ENCODE results near the gene PSAP.
"Not testable (repeated sequence)": the region's sequence is repeated elsewhere in the genome, so short reads cannot be mapped to it uniquely, and the experiment has no call there.

Gene PSAP

DNA sequence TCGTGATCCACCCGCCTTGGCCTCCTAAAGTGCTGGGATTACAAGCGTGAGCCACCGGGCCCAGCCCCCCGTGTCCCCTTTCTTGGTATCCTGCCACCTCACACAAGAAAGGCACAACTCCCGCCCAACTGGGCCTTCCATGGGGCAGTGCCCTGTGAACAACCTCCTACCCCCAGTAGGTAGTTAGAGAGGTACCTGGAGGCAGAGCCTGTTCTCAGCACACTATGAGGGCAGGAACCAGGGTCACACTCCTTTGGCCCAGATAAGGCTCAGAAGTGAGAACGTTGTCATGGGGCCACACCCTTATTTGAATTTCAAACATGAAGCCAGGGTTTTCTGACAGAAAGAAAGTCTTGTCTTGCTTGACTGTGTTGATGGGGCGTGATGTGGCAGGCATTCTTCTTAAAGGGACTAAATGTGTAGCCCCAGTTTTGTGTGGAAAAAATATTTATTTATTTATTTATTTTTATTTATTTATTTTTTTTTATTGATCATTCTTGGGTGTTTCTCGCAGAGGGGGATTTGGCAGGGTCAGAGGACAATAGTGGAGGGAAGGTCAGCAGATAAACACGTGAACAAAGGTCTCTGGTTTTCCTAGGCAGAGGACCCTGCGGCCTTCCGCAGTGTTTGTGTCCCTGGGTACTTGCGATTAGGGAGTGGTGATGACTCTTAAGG lies 23.8 kb upstream of the PSAP start:
- not testable (repeated sequence) for DNase-seq (ENCODE audit: low read depth in 2 of 2)

DNA sequence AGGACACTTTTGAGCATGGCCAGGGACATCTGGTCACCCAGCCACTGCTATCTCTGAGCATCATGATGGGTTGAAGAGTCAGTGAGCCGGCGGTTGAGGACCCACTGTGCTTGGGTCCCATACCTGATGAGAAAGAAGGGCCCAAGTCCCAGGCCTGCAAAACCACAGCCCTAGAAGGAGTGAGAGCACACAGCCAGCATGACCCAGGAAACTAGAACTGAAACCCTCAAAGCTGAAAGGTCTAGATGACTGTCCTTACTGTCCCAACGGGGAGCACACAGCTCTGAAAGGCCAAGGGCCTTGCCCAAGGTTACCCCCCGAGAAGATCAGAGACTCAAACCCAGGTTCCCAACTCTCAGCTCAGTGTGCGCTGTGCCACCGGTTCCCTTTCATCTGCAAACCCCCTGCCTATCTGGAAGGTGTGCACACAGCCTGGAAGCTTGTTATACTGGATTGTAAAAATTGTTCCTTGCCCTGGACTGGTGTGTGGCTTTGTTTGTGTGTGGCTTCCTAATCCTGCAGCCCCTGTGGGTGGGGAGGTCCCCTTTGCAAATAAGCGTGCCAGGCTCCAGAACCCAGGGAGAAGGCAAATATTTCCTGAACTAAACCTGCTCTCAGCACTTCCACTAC lies 22.6 kb upstream of the PSAP start:
- no peak for DNase-seq (ENCODE audit: low read depth in 2 of 2)

DNA sequence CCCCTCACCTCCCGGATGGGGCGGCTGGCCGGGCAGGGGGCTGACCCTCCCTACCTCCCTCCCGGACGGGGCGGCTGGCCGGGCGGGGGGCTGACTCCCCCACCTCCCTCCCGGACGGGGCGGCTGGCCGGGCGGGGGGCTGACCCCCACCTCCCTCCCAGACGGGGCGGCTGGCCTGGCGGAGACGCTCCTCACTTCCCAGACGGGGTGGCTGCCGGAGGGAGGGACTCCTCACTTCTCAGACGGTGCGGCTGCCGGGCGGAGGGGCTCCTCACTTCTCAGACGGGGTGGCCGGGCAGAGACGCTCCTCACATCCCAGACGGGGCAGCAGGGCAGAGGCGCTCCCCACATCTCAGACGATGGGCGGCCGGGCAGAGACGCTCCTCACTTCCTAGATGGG lies 18.6 kb upstream of the PSAP start:
- DNase-seq (ENCODE audit: low read depth in 2 of 2), result not testable (repeated sequence)

DNA sequence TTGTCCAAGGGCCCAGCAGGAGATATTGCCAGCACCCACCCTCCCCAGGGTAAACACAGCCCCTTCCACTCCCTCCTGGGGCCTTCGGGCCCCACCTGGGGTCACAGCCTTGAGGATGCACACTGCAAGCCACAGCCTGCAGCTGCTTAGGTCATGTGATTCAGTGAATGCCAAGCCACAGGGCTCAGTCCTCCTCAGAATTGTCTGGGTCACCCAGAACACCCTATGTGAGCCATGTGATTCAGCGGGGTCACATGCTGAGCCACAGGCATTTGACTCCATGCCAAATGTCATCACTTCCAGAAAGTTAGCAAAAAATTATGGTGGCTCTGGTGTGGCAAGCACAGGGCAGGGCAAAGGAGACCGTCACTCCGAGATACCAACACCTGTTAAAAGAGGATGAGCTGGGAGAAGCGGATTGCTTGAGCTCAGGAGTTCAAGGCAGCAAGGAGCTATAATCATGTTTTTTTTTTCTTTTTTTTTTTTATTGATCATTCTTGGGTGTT lies 17.2 kb upstream of the PSAP start:
- DNase-seq (ENCODE audit: low read depth in 2 of 2), result no peak

DNA sequence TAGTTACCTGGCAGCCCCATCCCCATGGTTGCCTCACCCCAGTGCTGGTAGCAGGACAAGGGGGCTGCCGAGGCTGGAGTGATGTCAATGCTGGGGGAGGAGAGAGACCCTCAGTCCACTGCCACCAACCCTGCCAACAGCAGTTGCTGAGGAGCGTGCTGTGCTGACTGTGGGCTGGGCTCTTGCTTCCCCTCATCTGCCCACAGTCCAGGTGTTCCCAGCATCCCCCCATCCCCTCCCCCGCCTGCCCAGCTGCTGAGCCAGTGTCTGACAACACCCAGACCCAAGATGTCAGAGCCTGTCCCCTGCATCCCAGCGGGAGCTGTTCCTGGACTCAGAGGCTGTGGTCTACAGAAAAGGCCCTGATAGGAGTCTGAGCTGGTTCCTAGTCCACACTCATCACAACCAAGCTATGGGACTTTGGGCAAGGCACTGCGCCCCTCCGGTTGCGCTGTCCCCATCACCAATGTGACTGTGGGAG lies 14.6 kb upstream of the PSAP start:
- no peak for DNase-seq (ENCODE audit: low read depth in 2 of 2)

DNA sequence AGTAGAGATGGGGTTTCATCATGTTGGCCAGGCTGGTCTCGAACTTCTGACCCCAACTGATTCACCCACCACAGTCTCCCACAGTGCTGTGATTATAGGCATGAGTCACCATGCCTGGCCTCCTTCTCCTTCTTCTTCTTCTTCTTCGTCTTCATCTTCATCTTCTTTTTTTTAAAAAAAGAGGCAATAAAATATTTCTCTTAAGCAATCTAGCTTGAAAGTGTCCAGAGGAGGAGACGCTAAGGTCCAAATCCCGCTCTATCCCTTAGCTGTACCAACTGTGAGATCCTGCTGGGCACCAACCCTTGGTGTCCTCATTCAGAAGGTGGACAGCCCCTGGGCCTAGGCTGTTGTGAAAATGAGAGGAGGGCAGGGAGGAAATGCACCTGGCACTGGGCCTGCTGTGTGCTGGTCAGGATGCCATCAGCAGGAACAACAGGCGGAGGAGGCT lies 13.9 kb upstream of the PSAP start:
- DNase-seq (ENCODE audit: low read depth in 2 of 2), result no peak

DNA sequence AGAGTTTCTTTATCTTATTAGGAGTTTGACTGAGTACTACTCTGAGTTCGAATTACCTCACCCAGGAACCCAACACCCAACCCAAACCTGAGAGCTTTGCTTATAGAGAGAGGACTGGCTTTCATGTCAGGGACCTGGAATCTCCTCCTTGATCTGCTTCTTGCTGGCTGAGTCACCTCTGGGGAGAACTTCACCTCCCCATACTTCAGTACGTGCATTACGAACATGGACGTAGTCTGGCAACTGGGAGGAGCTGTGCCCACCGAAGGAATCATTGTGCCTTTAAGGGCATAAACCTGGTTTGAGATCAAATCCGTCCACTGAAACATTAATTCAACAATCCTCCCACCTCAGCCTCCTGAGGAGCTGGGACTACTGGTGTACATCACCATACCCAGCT lies 12.2 kb upstream of the PSAP start:
- no peak for DNase-seq (ENCODE audit: low read depth in 2 of 2)

DNA sequence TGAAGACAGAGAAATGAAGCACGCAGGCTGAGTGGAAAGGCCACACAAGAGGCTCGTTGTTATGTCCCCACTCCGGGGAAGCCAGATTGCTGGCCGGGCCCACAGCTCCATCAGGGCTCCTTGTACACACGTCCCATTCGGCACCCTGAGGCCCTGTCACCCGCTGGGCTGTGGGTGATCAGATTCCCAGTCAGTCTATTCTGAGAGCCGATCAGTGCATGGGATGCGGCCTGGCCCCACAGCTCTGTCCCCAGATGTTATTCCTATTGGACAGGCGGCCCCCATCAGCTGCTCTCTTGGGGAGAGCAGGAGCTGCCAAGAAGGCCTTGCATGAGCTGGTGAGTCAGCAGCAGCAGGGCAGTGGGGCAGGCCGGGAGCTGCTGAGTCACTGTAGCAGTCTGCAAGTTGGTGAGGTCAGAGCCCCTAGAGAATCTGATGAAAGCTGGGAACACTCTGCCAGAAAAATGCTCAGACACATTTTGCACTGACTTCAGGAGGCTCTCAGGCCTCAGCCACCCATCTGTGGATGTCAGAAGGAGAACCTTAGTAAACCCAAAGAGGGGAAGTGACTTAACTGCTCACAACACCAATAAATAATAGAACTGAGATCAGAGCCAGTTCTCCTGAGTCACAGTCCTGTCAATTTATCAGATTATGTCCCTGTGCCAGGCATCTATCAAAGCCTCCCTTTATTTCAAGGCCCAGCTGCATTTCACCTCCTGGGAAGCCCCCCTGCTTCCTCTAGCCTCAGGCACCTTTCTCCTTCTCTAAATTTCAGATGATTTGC lies 9.4 kb upstream of the PSAP start:
- peak in 1 of 2 experiments; percentile 13 for DNase-seq (ENCODE audit: low read depth in 2 of 2)

DNA sequence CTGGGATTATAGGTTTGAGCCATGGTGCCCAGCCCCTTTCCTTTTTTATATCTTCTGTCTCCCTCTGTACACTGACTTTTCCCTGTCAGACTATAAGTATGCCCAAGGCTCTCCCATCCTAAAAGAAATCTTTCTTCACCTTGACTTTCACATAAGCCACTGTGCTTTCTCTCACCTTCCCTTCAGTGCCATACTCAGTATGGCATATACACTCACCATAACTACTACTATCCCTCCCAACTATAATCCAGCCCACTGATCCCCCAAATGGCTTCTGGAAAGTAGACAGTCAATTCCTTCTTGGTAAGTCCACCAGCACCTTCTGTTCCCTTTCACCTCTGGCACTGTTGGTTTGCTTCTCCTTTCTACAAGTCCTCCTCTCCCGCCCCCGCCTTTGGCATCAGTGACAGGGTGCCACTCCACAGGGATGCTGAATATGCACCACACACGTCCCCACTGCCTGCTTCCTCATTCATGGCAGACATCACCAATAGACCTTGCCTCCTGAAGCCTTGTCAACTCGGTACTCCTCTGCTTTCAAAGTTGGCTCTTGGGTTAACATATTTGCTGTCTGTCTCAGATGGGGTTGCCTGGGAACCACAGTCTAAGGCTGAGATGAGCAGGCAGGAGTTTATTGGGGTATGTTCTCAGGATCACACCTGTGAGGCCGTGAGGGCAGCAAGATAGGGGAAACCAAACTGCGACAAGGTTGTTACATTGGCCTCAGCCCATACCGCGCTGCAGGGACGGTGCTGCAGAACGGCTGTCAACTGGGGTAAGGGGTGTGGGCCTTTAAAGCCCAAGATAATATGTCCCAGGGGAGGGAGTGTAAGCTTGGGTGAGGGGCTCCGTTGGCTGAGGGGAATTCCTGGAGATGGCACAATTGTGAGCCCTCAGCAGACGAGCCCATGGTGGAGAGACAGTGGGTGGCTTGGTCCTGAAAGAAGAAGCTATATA lies 7.2 kb upstream of the PSAP start:
- no peak for DNase-seq (ENCODE audit: low read depth in 2 of 2)

DNA sequence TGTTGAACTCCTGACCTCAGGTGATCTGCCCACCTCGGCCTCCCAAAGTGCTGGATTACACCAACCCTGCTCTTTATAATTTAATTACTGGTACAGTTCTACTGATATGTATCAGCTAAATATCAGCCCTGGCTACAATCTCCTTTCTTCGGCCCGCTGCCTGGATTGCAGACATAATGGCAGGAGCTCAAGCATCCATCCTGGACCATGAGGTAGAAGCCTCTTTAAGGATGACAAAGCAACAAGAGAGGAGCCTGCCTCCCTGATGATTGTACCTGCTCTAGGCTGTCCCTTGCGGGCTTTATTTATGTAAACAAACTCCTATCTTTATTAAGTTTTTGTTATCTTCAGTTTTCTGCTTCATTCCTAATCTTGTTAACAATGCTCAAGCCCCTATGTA lies 5.6 kb upstream of the PSAP start:
- DNase-seq (ENCODE audit: low read depth in 2 of 2), result no peak

DNA sequence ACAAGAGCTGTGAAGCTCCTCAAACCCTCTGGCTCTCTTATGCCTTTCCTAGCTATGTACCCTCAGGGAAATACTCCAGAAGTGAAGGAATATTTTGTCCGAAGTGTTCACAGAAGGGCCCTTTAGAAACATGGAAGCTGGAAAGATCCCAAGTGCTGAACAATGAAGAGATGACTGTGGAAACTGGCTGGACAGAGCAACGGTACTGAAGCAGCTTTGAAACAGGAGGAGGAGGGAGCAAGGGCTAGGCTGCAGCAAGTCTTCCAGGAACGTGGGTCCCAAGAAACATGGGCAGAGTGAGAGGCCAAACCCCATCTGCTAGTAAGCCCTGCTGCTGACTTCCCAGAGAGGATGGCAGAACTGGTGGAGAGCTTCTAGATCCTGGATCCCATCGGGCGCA lies 3.0 kb upstream of the PSAP start:
- DNase-seq (ENCODE audit: low read depth in 2 of 2), result no peak

DNA sequence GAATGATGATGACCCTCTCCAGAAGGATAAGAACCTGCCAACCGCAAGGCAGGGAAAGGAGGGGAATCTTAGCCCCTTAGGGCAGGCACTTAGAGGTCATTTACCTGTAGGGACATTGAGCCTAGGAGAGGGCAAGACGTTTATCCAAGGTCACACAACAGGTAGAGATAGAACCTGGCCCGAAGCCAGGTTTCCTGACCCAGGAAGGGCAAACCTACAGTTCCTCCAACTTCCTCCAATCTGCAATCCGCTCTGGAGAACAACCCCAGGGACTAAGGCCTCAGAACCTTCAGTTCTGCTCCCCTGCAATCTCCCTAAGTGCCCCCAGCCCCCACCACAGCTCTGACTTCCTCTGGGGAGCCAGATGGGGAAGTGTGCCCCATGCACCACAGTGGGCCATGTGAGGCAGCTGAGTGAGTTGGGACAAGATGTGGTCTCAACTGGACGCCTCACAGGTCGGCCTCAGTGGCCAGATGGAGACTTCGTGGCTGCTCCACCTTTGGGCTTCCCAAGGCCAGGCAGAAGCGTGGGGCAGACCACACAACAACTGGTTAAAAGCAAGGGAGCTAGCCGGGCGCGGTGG lies 1.4 kb upstream of the PSAP start:
- DNase-seq (ENCODE audit: low read depth in 2 of 2), result no peak

DNA sequence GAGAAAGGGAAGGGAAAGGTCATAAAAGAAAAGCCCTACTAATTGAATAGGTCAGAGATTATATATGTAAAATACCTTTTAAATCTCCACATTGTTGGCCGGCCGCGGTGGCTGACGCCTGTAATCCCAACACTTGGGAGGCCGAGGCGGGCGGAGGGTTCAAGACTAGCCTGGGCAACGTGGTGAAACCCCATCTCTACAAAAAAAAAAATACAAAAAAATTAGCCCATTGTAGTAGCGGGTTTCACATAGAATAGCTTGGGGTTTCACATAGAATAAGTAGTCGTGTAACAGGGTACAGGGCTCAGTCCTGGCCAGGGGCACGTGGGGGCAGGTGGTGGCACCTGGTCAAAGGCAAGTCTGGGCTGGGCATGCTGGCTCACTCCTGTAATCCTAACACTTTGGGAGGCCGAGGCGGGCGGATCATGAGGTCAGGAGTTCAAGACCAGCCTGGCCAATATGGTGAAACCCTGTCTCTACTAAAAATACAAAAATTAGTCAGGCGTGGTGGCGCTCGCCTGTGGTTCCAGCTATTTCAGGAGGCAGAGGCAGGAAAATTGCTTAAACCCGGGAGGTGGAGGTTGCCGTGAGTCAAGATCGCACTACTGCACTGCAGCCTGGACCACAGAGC lies 529 bp upstream of the PSAP start:
- not testable (repeated sequence) for DNase-seq (ENCODE audit: low read depth in 2 of 2)

DNA sequence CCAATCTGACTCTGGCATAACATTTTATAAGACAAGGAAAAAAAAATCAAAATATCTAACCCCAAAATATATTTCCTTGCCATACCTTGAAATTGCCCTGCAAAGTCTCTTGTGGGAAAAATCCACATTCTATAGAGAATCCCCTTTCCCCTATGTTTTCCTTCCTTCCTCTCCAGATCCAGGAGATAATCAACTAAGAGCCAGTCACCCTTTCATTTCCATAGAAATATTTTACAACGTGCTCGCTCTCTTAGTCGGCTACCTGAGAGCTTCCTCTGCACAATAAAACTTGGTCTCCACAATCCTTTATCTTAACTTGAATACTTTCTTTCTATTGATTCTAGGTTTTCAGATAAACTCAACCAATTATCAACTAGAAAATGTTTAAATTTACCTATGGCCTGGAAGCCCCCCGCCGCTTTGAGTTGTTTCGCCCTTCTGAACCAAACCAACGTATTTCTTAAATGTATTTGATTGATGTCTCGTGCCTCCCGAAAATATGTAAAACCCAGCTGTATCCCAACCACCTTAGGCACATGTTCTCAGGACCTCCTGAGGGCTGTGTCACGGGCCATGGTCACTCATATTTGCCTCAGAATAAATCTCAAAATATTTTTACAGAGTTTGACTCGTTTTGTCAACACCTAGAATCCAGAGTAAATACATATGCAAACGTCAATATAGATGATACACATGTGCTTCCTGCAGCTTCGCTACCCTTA lies 869 bp downstream of the PSAP start:
- no peak for DNase-seq (ENCODE audit: low read depth in 2 of 2)

DNA sequence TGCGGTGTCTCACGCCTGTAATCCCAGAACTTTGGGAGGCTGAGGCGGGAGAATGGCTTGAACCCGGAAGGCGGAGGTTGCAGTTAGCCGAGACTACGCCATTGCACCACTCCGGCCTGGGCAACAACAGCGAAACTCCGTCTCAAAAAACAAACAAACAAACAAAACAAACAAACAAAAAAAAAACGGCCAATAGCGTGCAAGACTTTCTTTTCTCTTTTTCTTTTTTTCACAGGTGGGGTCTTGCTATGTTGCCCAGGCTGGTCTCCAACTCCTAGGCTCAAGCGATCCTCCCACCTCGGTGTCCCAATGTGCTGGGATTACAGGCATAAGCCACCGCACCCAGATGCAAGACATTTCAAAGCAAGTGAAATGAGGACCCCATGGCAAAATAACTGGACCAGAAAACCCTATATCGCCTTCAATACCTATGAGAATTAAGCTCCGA lies 1.6 kb downstream of the PSAP start:
- DNase-seq (ENCODE audit: low read depth in 2 of 2), result no peak

DNA sequence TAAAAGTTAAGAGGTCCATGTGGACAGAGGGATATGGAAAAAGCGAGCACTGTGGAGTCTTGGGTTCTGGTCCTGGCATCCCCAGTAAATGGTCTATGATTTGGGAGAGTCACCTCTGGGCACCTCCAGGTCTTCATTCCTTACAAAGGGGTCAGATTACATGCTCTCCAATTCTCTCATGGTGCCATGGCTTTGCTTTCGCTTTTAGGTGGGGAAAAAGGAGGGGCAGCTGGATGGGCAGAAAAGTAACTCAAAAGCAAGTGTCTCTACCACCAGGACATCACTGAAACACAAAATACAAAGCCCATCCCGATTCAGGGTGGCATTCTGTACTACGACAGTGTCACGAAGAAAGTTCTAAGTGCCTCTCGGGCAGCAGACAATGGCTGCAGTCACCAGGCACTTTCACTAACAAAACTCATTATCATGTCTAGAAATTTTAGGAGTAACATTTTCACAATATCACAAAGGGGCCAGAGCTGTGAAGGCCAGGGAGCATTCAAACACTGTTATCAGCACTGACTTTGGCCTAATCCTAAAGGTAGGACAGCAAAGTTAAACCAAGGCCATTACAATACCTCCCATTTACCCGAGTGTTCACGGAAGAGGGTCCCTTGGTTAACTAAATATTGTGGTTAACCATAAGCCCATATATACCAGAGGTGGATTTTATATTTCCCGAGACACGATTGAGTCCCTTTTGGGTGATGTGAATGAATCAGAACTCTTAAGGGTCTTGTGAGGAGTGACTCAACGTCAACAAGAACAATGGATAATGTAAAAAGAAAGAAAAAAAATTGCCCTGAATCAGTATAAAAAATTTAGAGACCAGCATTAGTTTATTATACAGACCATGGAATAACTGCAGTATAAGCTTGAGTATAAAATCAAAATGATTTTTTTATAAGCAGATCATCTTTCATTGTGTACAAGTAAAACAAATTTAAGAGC lies 2.5 kb downstream of the PSAP start:
- DNase-seq (ENCODE audit: low read depth in 2 of 2), result no peak

DNA sequence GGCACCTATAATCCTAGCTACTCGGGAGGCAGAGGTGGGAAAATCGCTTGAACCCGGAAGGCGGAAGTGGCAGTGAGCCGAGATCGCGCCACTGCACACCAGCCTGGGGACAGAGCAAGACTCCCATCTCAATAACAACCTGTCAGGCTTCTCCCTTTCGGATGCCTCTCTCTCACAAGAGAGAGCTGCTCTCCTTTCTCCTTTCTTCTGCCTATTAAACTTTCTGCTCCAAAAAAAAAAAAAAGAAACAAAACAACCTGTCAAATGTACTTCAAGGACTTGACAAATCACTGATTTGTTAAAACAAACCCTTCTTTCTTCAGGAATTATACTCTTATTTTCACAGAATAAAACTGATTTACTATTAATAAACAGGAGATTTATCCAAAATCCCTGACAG lies 3.6 kb downstream of the PSAP start:
- DNase-seq (ENCODE audit: low read depth in 2 of 2), result no peak

DNA sequence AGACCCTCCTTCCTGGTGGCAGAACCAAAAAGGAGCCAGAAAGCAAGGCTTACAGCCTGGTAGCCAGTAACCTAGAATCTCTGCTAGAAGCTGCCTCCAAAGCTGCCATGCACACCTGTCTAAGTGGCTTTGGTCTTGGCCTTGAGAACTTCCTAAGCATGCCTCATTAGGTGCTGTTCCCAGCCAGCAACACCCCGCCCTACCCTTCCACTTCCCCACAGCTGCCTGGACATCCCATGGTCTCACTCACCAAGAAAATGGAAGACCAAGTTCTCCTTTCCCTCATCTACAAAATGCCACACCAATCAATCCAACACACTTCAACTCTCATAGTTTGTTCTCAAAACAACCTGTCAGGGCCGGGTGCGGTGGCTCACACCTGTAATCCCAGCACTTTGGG lies 4.2 kb downstream of the PSAP start:
- DNase-seq (ENCODE audit: low read depth in 2 of 2), result no peak

Measured in stimulated activated CD4-positive, alpha-beta T cell treated with anti-CD3 and anti-CD28 coated beads, Interleukin-12 subunit alpha, Interleukin-12 subunit beta, amount 100 ng/mL, for 24 hours (primary cell).